ENCODE measurements around the gene ARHGEF17. TPM values are rescaled to one million over a fixed set of nuclear protein-coding genes. Genes with fewer than 3 reads are reported as not detected.
A peak's percentile ranks its signal among the peaks of the same experiment; 100 is the strongest.

Gene ARHGEF17
- total RNA-seq, 1 donor from 2014 or later, result 19.9 TPM

GRCh38 chr11:73324116-73324515 is 16.0 kb downstream of the ARHGEF17 start:
- peaks cover 13% of the 10 kb centered on the region for H3K36me3 Mint-ChIP-seq
- no peak overlapping the region for H3K9ac ChIP-seq
- H3K79me2 ChIP-seq (ENCODE audit: low read depth), result peaks cover 55% of the 10 kb centered on the region
- H3K27ac Mint-ChIP-seq, result peak overlapping the region; percentile 76
- H3K27me3 Mint-ChIP-seq (ENCODE audit: insufficient read depth, low read depth), result peaks cover 13% of the 10 kb centered on the region
- peaks cover 61% of the 10 kb centered on the region for H3K4me1 ChIP-seq
- H3K4me3 ChIP-seq, result no peak overlapping the region
- H4K20me1 ChIP-seq (ENCODE audit: low read depth), result peaks cover 68% of the 10 kb centered on the region
- H3K36me3 ChIP-seq, result no peaks in the 10 kb centered on the region
- H3K4me1 Mint-ChIP-seq, result peaks cover 89% of the 10 kb centered on the region
- H3K27me3 ChIP-seq, result no peaks in the 10 kb centered on the region
- no peak overlapping the region for H3K27ac ChIP-seq
- H3K4me3 Mint-ChIP-seq, result no peak overlapping the region
- no peaks in the 10 kb centered on the region for H3K9me3 ChIP-seq (ENCODE audit: low read depth)
- H3F3A ChIP-seq (ENCODE audit: low read depth), result peaks cover 9% of the 10 kb centered on the region
- no peaks in the 10 kb centered on the region for H3K9me3 Mint-ChIP-seq
- no peak overlapping the region for H2AFZ ChIP-seq (replicated peaks)
- DNase-seq (ENCODE audit: low spot score), result no peak
- H3K4me2 ChIP-seq, result peak overlapping the region; percentile 61
- TF ChIP-seq EZH2phosphoT487 (IDR thresholded peaks at IDR 0.05), result no peak
- TF ChIP-seq CTCF (IDR thresholded peaks at IDR 0.05), result no peak
- no peak for TF ChIP-seq EZH2 (IDR thresholded peaks at IDR 0.05)

GRCh38 chr11:73324665-73325035 is 16.6 kb downstream of the ARHGEF17 start:
- peaks cover 61% of the 10 kb centered on the region for H3K4me1 ChIP-seq
- Mint-ChIP-seq H3K36me3 (peaks cover 8% of the 10 kb centered on the region), H3K27ac (peak overlapping the region; percentile 96), H3K4me3 (no peak overlapping the region), H3K27me3 (ENCODE audit: insufficient read depth, low read depth) (peaks cover 13% of the 10 kb centered on the region), H3K4me1 (peaks cover 86% of the 10 kb centered on the region), H3K9me3 (no peaks in the 10 kb centered on the region)
- H4K20me1 ChIP-seq (ENCODE audit: low read depth), result peaks cover 65% of the 10 kb centered on the region
- H2AFZ ChIP-seq (replicated peaks), result no peak overlapping the region
- no peak for DNase-seq (ENCODE audit: low spot score)
- no peak overlapping the region for H3K9ac ChIP-seq
- no peaks in the 10 kb centered on the region for H3K36me3 ChIP-seq
- H3K27ac ChIP-seq, result no peak overlapping the region
- peaks cover 55% of the 10 kb centered on the region for H3K79me2 ChIP-seq (ENCODE audit: low read depth)
- H3K4me3 ChIP-seq, result no peak overlapping the region
- peak overlapping the region; percentile 5 for H3K4me2 ChIP-seq
- no peaks in the 10 kb centered on the region for H3K27me3 ChIP-seq
- no peak for TF ChIP-seq CTCF (IDR thresholded peaks at IDR 0.05)
- no peak for TF ChIP-seq EZH2 (IDR thresholded peaks at IDR 0.05)
- TF ChIP-seq EZH2phosphoT487 (IDR thresholded peaks at IDR 0.05), result no peak
- peaks cover 9% of the 10 kb centered on the region for H3F3A ChIP-seq (ENCODE audit: low read depth)
- H3K9me3 ChIP-seq (ENCODE audit: low read depth), result no peaks in the 10 kb centered on the region

GRCh38 chr11:73325036-73325981 is 17.2 kb downstream of the ARHGEF17 start:
- Histone ChIP-seq H3K79me2 (ENCODE audit: low read depth) (peaks cover 58% of the 10 kb centered on the region), H3F3A (ENCODE audit: low read depth) (peaks cover 14% of the 10 kb centered on the region), H3K4me3 (no peak overlapping the region), H2AFZ (replicated peaks) (no peak overlapping the region), H3K9ac (no peak overlapping the region), H3K4me1 (peaks cover 67% of the 10 kb centered on the region), H3K27me3 (no peaks in the 10 kb centered on the region), H3K27ac (no peak overlapping the region), H3K36me3 (no peaks in the 10 kb centered on the region), H3K9me3 (ENCODE audit: low read depth) (no peaks in the 10 kb centered on the region), H3K4me2 (peak overlapping the region; percentile 5), H4K20me1 (ENCODE audit: low read depth) (peaks cover 59% of the 10 kb centered on the region)
- Mint-ChIP-seq H3K4me3 (peak overlapping the region; percentile 28), H3K4me1 (peaks cover 87% of the 10 kb centered on the region), H3K27me3 (ENCODE audit: insufficient read depth, low read depth) (peaks cover 13% of the 10 kb centered on the region), H3K27ac (peak overlapping the region; percentile 96), H3K9me3 (no peaks in the 10 kb centered on the region), H3K36me3 (peaks cover 8% of the 10 kb centered on the region)
- DNase-seq (ENCODE audit: low spot score), result no peak
- TF ChIP-seq EZH2 (IDR thresholded peaks at IDR 0.05) (no peak), EZH2phosphoT487 (IDR thresholded peaks at IDR 0.05) (no peak), CTCF (IDR thresholded peaks at IDR 0.05) (no peak)

All from neural progenitor cell (in vitro differentiated cells).